AG10803 (cell line): ENCODE data around the gene DENND1A.

Experiments used
- DNase-seq: peaks from one replicate; pipeline ENCODE4 v3.0.0; 2010; ENCODE audit warnings: low read depth
- H3K4me3 ChIP-seq: 2 replicates; pipeline ENCODE4 v1.5.1; 2011; ENCODE audit warnings: mild to moderate bottlenecking, low read length, control low read depth
- CTCF ChIP-seq: conservative IDR thresholded peaks from 2 replicates; pipeline ENCODE4 v1.5.1; 2011; ENCODE audit warnings: mild to moderate bottlenecking, low read length, control low read depth, inconsistent platforms

The DENND1A gene

GRCh38 chr9:123584202-123585176, 345.4 kb downstream of the DENND1A start:
- no peak for DNase-seq
- no peak for TF ChIP-seq CTCF
- no peak overlapping the region for H3K4me3 ChIP-seq

GRCh38 chr9:123583646-123584045, 346.3 kb downstream of the DENND1A start:
- no peak overlapping the region for H3K4me3 ChIP-seq
- DNase-seq: no peak

GRCh38 chr9:123571240-123571639, 358.7 kb downstream of the DENND1A start:
- no peak overlapping the region for H3K4me3 ChIP-seq
- no peak for DNase-seq
- TF ChIP-seq CTCF: no peak

More at GRCh38 chr9:123583646-123584045, 346.3 kb downstream of the DENND1A start:
- TF ChIP-seq CTCF: no peak

GRCh38 chr9:123568691-123569688, 360.9 kb downstream of the DENND1A start:
- no peak overlapping the region for H3K4me3 ChIP-seq
- no peak for TF ChIP-seq CTCF
- DNase-seq: peak; percentile 72

GRCh38 chr9:123567013-123567412, 362.9 kb downstream of the DENND1A start:
- DNase-seq: no peak
- TF ChIP-seq CTCF: no peak

GRCh38 chr9:123564652-123565051, 365.3 kb downstream of the DENND1A start:
- no peak for DNase-seq
- TF ChIP-seq CTCF: no peak
- no peak overlapping the region for H3K4me3 ChIP-seq

More at GRCh38 chr9:123567013-123567412, 362.9 kb downstream of the DENND1A start:
- H3K4me3 ChIP-seq: no peak overlapping the region
